Measurements from ENCODE around the gene RASIP1. TPM values are rescaled to one million over a fixed set of nuclear protein-coding genes. Genes with fewer than 3 reads are reported as not detected.

Gene RASIP1
- total and polyA plus RNA-seq, 2 of the 8 experiments (the other 6 are each of a cell fraction or from before 2014, with no cell fraction given), result 9.3 to 11.4 TPM

DNA sequence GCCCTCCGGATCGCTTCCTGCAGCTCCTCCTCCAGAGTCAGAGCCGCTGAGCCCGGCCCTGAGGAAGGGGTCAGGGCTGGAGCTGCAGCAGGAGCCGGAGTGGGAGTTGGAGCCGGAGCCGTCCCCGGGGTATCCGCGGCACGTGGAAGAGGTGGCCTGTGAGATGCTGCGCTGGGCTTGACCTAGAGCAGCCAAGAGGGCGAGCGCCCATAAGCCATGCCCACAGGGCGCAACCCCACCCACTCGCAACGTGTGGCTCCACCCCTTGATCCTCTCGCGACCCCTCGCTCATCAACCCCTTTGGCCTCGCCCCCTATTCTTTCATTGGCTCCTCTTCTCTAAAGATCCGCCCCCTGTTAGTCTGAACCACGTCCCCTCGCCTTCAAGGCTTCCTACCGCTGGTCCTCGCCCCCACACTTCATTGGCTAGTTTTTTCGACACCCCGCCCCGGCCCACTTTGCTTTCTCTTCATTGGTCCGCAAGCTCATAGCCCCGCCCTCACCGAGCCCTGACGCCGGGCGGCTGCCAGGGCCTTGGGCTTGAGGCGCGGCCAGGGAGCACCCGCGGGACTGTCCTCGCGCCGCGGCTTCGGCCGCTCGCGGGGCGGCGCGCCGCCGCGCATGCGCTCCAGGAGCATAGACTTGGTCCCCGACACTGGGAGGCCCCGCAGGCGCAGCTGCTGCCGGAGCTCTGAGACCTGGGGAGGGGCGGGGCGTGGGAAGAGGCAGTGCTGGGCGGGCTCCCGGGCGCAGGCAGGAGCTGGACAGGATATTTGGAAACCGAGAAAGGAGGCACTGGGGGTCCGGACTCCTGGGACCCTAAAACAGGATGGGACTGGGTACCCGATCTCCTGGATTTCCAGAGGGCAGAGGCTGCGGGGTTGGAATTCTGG is 26.3 kb downstream of the RASIP1 start (continued):
- TF ChIP-seq SP2 (IDR thresholded peaks at IDR 0.05; ENCODE audit: low read length), result peak; percentile 12; the same call in 1 of the 2 replicates
- no peak for TF ChIP-seq CHD1 (IDR thresholded peaks at IDR 0.05; ENCODE audit: low read depth, low read length)
- TF ChIP-seq TAF1 (IDR thresholded peaks at IDR 0.05; ENCODE audit: low read depth, low read length), result no peak
- TF ChIP-seq CHD2 (IDR thresholded peaks at IDR 0.05; ENCODE audit: low read length), result 0 out of 2 replicates have a peak, but pooled peaks have one; percentile 38
- no peak for TF ChIP-seq RFX5 (IDR thresholded peaks at IDR 0.05; ENCODE audit: borderline replicate concordance, low read depth, low read length)
- peak; percentile 80; the same call in 1 of the 2 replicates for TF ChIP-seq SP4 (IDR thresholded peaks at IDR 0.05; ENCODE audit: low read length)
- peak; percentile 61 for TF ChIP-seq KDM4A (IDR thresholded peaks at IDR 0.05; ENCODE audit: low read depth, low read length, severe bottlenecking)

All from H1 (cell line).